Measurements from ENCODE around the gene GNLY. TPM values are rescaled to one million over a fixed set of nuclear protein-coding genes. Genes with fewer than 3 reads are reported as not detected.
"Not testable (repeated sequence)": the region's sequence is repeated elsewhere in the genome, so short reads cannot be mapped to it uniquely, and the experiment has no call there.

The GNLY gene
- total RNA-seq, 1 donor from 2014 or later, result not detected

GRCh38 chr2:85663594-85664565, 30.3 kb upstream of the GNLY start:
- DNase-seq (ENCODE audit: low read depth, low spot score), result no peak

DNA sequence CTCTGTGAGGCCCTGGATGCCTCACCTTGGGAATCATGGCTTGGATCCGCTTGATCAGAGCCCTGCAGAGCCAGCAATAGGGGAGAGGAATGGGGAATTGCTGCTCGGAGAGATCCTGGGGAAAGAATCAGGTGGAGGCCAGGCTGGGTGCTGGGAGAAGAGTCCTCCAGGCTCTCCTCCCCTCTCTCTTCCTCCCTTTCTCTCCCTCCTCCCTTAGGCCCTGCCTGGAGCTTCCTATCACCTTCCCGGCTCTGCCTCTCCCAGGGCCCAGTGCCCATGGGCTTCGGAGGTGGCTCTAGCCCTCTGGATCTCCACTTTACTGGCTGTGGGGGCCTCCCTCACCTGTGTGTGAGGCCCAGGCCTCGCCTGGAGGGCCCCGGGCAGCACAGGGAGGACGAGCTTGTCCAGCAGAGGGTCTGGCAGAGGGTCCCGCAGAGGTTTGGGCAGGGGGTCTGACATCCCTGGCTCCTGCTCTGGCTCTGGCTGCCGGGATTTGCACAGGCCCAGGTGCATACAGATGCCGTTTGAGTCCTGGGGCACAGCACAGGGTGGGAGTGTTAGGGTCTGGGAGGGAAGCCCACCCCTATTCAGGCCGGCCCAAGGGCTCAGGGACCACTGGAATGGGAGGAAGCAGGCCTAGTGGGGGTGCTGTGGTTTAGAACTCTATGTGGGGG, 28.8 kb upstream of the GNLY start:
- DNase-seq (ENCODE audit: low read depth, low spot score), result no peak

DNA sequence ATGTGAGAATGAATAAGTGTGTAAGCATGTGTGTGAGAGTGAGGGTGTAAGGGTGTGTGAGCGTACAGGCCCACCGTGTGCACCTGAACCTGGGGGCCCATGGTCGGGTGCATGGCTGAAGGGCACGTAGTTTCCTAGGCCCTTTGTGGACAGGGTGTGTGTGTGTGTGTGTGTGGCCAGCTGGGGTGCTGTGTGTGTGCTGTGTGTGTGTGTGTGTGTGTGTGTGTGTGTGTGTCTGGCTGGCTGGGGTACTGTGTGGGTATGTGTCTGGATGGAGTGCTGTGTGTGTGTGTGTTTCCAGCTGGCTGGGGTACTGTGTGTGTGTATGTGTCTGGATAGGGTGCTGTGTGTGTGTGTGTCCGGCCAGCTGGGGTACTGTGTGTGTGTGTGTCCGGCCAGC, 28.1 kb upstream of the GNLY start:
- DNase-seq (ENCODE audit: low read depth, low spot score), result no peak

GRCh38 chr2:85666435-85667316, 27.5 kb upstream of the GNLY start:
- no peak for DNase-seq (ENCODE audit: low read depth, low spot score)

- no peak for DNase-seq (ENCODE audit: low read depth, low spot score)
Measured at GRCh38 chr2:85667561-85668008, 26.6 kb upstream of the GNLY start.

DNA sequence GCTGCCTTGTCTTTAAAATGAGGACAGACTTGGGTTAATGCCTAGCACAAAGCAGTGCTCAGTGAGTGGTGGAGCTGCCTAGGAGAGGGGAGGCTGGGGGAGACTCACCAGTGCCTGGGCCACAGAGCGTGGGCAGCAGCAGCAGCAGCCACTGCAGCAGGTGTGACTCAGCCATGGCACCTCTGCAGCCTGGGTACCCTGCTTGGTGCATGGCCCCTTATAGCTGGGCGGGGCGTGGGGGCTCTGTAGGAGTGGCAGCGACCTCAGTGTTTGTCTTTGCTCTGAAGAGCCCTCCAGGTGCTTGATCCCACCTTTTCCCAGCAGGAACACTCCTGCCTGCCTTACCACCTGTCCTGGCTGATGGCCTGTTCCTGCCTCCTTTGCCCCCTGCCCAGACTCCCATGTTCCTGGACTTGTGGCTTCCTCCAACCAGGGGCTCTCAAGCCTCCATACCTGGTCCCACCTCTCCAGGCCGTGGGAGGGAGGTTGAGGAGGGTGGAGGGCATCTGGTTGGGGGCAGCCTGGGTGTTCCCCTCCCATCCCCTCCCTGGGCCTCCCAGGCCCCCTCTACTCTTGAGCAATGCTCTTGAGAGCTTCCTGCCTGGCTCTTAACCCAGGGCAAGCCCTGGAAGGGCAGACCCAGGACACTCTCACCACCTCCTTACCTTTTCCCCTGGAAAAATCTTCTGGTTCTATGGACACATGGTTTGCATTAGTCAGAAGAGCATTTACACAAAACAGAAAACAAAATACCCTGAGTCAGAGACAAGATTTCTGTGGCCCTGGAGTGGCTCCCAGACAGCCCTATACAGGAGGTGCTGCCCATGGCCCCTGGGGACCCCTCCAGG, 25.9 kb upstream of the GNLY start, which contains the start of gene SFTPB:
Gene SFTPB (minus strand): TSS at position 191 of the 848 bp plus-strand sequence. CDS start 16 bp downstream, at position 175.
- DNase-seq (ENCODE audit: low read depth, low spot score), result no peak

- DNase-seq (ENCODE audit: low read depth, low spot score), result no peak
Measured at GRCh38 chr2:85668857-85669142, 25.4 kb upstream of the GNLY start.

DNA sequence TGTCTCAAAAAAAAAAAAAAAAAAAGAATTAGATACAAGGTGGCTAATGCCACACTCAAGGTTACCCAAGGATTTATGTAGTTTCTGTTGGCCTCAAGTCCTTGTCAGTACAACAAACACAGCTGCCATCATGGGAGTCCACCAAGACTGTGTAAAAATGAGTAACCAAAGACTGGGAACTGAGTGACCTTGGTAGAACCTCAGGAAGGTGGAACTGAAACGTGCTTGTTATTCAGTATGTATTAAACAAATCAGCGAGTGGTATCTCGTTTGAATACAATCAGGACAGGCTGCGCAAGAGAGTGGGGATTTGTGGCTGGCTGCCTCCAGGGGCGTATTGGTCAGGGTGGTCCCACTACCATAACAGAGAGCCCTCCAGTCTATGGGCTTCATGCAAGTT, 24.6 kb upstream of the GNLY start:
- no peak for DNase-seq (ENCODE audit: low read depth, low spot score)

DNA sequence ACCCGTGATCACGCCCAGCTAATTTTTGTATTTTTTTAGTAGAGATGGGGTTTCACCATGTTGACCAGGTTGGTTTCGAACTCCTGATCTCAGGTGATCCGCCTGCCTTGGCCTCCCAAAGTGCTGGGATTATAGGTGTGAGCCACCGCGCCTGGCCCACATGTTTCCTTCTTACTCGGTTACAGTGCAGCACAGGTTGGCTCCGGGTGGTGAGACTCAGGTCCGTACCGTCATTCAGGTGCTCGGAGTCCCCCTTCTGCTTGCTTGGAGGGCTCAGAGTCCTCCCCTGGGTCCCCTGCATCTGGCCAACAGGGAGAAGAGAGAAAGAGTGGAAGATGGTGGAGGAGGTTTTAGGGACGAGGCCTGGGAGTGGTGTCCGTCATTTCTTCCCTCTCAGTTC, 23.7 kb upstream of the GNLY start:
- not testable (repeated sequence) for DNase-seq (ENCODE audit: low read depth, low spot score)

DNA sequence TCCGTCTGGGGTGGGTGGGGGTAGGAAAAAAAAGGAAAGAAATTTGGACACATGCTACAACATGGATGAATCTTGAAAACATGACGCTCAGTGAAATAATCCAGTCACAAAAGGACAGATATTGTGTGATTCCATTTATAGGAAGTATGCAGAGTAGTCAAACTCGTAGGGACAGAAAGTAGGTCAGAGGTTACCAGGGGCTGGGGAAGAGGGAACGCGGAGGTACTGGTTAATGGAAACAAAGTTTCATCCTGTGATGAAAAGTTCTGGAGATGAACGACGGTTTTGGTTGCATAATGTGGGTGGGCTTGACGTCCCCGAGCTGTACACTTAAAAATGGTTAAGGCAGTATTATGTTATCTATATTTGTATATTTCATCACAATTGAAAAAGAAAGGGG, 21.7 kb upstream of the GNLY start:
- DNase-seq (ENCODE audit: low read depth, low spot score), result no peak

DNA sequence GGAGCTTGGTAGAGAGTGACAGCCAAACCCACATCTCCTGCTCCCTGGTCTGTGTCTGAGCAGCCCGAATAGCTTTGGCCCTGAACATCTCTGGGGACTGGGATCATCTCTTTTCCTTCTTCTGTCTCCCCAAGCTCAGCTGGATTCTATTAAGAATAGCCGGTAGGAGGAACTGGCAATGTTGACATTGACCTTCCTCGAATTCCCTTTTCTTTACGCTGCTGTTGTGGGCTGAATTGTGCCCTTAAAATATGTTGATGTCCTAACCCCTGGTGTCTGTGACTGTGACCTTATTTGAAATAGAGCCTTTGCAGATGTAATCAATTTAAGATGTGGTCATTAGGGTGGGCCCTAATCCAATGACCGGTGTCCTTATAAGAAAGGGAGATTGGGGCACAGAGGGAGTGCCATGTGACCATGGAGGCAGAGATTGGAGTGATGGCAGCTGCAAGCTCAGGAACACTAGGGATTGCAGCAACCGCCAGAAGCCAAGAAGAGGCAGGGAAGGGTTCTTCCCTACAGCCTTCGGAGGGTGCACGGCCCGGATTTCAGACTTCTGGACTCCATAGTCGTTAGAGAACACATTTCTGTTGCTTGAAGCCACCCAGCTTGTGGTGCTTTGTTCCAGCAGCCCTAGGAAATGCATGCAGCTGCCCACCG, 20.3 kb upstream of the GNLY start:
- DNase-seq (ENCODE audit: low read depth, low spot score), result no peak

GRCh38 chr2:85674417-85674816, 19.7 kb upstream of the GNLY start:
- DNase-seq (ENCODE audit: low read depth, low spot score), result no peak

DNA sequence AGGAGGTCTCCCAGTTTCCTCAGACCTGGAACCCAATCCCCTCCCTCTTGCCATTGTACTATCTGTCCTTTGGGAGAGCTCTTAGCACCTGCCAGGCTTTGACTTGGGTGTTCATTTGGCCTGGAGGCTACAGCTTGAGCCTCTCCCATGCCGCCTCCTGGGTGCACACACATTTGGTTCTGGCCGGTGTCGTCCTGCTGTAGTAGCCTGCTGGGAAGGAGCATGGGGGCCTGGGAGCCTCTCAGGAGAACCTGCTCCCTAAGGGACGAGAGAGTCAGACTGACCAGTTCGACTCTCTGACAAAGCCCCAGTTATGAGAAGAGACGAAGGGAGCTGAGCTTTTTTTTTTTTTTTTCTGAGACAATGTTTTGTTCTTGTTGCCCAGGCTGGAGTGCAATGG, 18.7 kb upstream of the GNLY start:
- no peak for DNase-seq (ENCODE audit: low read depth, low spot score)

DNA sequence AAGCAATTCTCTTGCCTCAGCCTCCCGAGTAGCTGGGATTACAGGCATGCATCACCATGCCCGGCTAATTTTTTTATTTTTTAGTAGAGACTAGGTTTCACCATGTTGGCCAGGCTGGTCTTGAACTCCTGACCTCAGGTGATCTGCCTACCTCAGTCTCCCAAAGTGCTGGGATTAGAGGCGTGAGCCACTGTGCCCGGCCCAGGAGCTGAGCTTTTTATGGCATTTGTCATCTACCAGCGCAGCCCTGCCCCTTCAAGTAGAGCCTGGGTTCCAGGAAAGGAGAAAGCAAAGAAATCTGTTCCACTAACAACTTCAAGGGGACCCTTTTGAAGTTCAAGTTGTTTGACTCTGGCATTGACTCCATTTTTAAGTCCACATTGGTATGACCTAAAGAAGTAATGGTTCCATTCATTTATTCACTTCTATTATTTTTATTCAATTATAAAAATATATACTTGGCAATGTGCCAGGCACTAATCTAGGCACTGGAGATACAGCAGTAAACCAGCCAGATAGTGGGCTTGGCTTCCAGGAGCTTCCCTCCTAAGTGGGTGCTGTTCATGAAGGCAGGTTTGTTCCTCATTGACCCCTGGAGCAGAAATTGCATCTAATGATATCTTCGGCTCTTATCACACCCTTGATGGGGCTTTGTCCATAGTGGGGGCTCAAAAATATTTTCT, 18.2 kb upstream of the GNLY start:
- no peak for DNase-seq (ENCODE audit: low read depth, low spot score)

DNA sequence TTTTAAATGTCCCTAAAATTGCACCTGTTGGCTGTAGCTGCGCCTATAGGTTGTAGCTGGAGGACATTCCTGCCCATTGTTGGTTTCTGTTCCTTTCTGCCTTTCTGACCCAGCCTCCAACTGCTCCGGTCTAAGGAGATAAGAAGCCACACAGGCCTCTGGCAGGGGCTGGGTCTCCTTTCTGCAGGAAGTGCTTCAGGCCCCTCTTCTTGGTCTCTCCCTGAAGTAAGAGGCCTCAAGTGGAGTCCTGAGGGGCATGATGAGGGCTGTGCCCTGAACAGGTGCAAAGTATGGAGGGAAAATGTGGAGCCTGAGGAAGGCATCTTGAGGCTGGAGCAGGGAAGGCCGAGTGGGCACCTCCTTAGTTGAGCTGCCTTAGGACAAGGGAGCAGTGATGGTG, 15.8 kb upstream of the GNLY start:
- no peak for DNase-seq (ENCODE audit: low read depth, low spot score)

DNA sequence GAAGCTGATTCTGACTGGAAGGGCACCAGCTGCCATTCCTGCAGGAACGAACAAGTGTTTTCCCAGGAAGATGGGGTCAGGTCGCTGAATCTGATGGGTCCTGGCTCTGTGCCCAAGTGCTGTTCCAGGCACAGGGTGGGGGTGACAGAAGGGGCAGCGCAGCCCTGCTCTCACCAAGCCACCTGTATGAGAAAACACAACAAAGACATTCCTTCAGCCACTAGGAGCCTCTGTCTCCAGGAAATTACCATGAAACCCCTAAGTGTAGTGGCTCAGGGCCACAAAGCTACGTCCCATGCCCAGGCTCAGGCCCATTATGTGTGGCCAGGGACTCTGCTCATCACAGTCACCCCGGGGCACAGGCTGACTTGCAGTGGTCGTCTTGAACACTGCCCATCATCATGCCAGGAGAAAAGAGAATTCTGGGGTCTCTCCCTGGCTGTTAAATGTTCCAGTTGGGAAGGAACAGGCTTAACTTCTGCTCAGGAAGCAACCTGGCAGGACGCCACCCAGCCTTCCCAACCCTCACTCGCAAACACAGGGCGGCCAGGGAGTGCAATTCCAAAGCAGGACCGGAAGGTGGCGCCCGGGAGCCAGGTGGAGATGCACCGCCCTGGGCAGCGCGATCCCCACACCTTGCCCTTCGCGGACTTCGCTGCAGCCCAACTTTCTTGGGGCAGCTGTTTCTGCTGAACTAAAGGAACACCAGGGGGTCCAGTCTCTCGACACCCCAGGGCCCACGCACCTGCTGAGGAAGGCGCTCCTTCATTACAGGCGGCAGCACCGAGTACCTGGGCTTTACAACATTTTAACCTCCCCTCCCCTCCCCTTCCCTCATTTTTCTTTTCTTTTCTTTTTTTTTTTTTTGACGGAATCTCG, 15.1 kb upstream of the GNLY start:
- peak; percentile 26 for DNase-seq (ENCODE audit: low read depth, low spot score)

DNA sequence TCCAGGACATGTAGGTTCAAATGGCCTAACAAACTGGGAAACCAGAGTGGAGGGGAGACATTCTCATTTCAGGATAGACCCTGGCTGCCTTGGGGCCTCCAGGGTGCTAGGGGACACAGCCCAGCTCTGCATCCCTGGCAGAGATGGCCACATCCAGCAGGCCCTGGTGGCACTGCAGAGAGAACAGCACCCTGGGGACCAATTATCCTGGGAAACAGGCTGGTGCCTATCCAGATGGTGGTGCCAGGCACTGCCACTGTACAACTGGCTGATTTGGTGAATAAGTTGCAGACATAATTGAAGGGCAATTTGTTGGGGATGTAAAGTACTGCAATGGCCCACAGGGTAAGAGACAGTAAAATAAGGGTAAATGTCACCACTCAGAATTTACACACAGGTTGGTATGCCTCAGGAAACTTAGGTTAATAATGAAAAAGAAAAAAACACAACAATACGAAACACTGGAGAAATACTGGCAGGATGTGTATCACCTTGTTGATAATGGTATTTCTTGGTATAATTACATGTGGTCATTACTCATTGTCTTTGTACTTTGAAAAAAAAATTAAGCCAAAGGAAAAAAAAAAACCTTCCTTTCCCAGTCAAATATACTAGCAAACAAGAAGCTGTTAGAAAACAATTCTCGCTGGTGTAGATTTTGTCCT, 13.3 kb upstream of the GNLY start:
- DNase-seq (ENCODE audit: low read depth, low spot score), result no peak

DNA sequence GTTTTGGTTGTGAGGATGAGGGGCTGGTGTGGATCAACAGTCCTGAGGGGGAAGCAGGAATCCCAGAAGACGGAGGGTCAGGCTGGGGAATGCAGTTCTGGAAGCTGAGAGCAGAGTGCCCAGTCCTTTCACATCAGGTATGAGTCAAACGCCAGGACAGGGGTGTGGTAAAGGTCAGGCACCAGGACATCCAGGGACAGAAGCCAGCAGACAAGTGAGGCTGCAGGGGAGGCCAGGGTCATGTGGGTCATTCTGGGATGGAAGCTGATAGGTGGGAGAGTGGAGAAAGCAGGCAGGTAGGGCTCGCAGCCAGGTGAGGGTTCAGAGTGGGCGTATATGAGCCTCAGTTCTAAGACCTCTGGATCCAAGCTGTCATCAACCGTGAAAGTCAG, 12.8 kb upstream of the GNLY start:
- no peak for DNase-seq (ENCODE audit: low read depth, low spot score)
